Body of pancreas (tissue), 4 donors: ENCODE measurements around the gene TMEM255B. TPM values are rescaled to one million over a fixed set of nuclear protein-coding genes. Genes with fewer than 3 reads are reported as not detected.

Experiments used
- ATAC-seq: fragments of 150-250 bp; one replicate; pipeline ENCODE4 v1.9.1; 2016
- DNase-seq, 4 donors: peaks; one replicate each; pipeline ENCODE4 v3.0.0-alpha.2; 2019
- H3K27ac ChIP-seq, 4 donors: fragments of 200-600 bp; sonication (generic); 1 replicate in 3 of 4; 2 replicates in 1 of 4; pipeline versions ENCODE4 v1.5.1 to v1.6.1; 2016 to 2019; ENCODE audit warnings: mild to moderate bottlenecking in 1 of 4, mixed read lengths in 1 of 4, moderate library complexity in 1 of 4
- H3K27me3 ChIP-seq, 2 donors: fragments of 200-600 bp; sonication (generic); one replicate each; pipeline ENCODE4 v1.6.0; 2016; ENCODE audit warnings: mild to moderate bottlenecking in 1 of 2
- H3K36me3 ChIP-seq, 2 donors: fragments of 200-600 bp; sonication (generic); replicated peaks in 1 of 2; 2 replicates each; pipeline ENCODE4 v1.5.1; 2016; ENCODE audit warnings: low read depth in 2 of 2; ENCODE audit not compliant: insufficient read depth in 1 of 2
- H3K4me1 ChIP-seq: fragments of 200-600 bp; sonication (generic); one replicate; pipeline ENCODE4 v1.6.0; 2016
- H3K4me3 ChIP-seq, 2 donors: fragments of 200-600 bp; sonication (generic); 1 replicate in 1 of 2; 2 replicates in 1 of 2; pipeline ENCODE4 v1.5.1; 2016 to 2019
- H3K9me3 ChIP-seq, 3 donors: fragments of 200-600 bp; sonication (generic); 1 replicate in 2 of 3; 2 replicates in 1 of 3; pipeline ENCODE4 v1.5.1; 2016
- CTCF ChIP-seq, 7 experiments: fragments of 450-650 bp in 4 of 7; fragments of 200-600 bp in 3 of 7; sonication (generic) in 3 of 7; IDR thresholded peaks; one replicate each; pipeline ENCODE4 v1.5.1; 2016 to 2019; ENCODE audit warnings: antibody characterized with exemption in 7 of 7
- POLR2A ChIP-seq, 3 donors: fragments of 450-650 bp; IDR thresholded peaks; one replicate each; pipeline ENCODE4 v1.6.1; 2016; ENCODE audit warnings: antibody characterized with exemption in 3 of 3, mild to moderate bottlenecking in 2 of 3
- WGBS, 2 donors: methylation state at CpG; one replicate each; pipeline ENCODE4 v1.1.5; 2017; 5-methylcytosine and 5-hydroxymethylcytosine counted together
- intact Hi-C: fragments of 100-400 bp; cut with DNase I; formaldehyde crosslinking; loops from one replicate; pipeline ENCODE4 v1.15.1; 2023
- total RNA-seq, 2 donors: library from RNA; depleted of rRNA; stranded (reverse); fragments of >200 nt; gene quantifications; one replicate each; pipeline ENCODE4 v1.1.0, GENCODE V29; 2016

Gene TMEM255B
- total RNA-seq, 2 donors from 2014 or later, result 1.0 to 4.6 TPM

DNA sequence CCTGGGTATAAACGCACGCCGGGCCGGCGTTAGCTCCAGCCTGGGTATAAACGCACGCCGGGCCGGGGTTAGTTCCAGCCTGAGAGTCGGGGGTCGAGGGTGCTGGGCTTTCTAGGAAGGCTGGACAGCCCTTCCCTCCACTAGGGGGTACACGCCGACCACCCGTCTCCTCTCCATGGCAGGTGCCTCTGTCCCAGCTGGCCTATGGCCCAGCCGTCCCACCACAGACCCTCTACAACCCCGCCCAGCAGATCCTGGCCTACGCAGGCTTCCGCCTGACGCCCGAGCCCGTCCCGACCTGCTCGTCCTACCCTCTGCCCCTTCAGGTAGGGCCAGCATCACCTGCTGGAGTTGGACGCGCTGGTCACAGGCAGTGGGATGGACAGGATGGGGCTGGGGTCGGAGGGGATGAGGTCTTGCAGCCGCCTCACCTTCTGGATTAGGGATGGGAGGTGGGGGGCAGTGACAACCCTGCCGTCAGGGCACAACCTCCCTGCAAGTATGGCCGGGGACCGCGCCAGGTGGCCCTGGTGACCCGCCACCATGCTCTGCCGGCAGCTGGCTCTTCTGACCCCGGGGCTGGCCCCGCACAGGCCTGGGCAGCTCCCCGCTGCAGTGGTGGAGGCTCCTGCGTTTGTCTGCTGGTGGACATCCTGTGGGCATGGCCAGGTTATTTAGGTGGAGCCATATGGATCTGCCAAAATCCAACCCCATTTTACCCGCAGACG is 45.8 kb downstream of the TMEM255B start:
- no peak for ATAC-seq
- 74 to 84% methylated on average over 19 to 38 of the region's 39 CpGs for WGBS, 2 donors
- DNase-seq, result no peak
- Histone ChIP-seq H3K36me3 (no peaks in the 10 kb centered on the region), H3K27me3 (no peaks in the 10 kb centered on the region), H3K9me3 (no peaks in the 10 kb centered on the region), H3K4me1 (no peaks in the 10 kb centered on the region), H3K27ac (no peak overlapping the region), H3K4me3 (no peak overlapping the region)
- intact Hi-C loops, result loop anchor here (10.0 kb wide), 1 partner anchor 210 kb away; no protein-coding TSS in a partner anchor
- TF ChIP-seq CTCF (IDR thresholded peaks at IDR 0.05) (no peak), POLR2A (IDR thresholded peaks at IDR 0.05) (no peak)

DNA sequence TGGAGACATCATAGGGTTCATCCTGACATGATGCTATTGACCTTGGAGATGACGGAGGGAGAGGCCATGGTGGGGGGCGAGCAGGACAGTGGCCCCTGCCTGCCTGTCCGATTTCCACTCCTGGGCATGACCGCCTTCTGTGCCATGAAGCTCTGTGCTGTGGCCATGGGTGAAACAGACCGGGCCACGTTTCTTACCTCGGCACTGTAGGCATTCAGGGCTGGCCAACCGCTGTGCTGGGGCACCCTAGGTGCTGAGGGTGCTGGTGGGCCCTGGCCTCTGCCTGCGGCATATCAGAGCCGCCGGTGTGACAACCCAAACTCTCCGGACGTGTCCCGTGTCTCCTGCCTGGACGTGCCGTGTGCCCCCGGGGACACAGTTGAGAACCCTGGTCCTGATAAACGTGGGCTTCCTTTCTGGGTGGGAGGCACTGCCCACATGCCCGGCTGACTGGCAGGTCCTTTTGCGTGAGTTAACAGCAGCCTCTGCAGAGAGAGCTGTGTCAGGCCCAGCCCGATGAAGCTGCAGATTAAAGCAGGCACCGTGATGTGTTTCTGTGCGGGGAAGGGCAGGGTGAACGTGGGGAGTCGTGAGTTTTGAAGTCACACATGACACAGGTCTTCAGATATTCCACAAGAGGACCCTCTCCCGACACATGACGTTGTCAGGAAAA is 46.5 kb downstream of the TMEM255B start:
- Histone ChIP-seq H3K4me1 (no peaks in the 10 kb centered on the region), H3K36me3 (no peaks in the 10 kb centered on the region), H3K27me3 (no peaks in the 10 kb centered on the region), H3K4me3 (no peak overlapping the region), H3K27ac (no peak overlapping the region), H3K9me3 (no peaks in the 10 kb centered on the region)
- DNase-seq (no peak), ATAC-seq (no peak)
- intact Hi-C loops, result loop anchor here (10.0 kb wide), 1 partner anchor 209 kb away; no protein-coding TSS in a partner anchor
- 73 to 76% methylated on average over 19 to 24 of the region's 27 CpGs for WGBS, 2 donors
- TF ChIP-seq CTCF (IDR thresholded peaks at IDR 0.05) (no peak), POLR2A (IDR thresholded peaks at IDR 0.05) (no peak)

GRCh38 chr13:113806104-113806471 is 47.1 kb downstream of the TMEM255B start:
- H3K4me1 ChIP-seq, result no peaks in the 10 kb centered on the region
- no peaks in the 10 kb centered on the region for H3K27me3 ChIP-seq
- H3K9me3 ChIP-seq, result no peaks in the 10 kb centered on the region
- no peak for TF ChIP-seq POLR2A (IDR thresholded peaks at IDR 0.05)
- no peak for TF ChIP-seq CTCF (IDR thresholded peaks at IDR 0.05)
- ATAC-seq (no peak), DNase-seq (no peak)
- WGBS, 2 donors, result 73 to 74% methylated on average over 3 to 11 of the region's 11 CpGs
- no peak overlapping the region for H3K4me3 ChIP-seq
- H3K36me3 ChIP-seq, result no peaks in the 10 kb centered on the region
- intact Hi-C loops, result loop anchor here (10.0 kb wide), 1 partner anchor 209 kb away; no protein-coding TSS in a partner anchor
- no peak overlapping the region for H3K27ac ChIP-seq

- H3K9me3 ChIP-seq, result no peaks in the 10 kb centered on the region
- H3K4me3 ChIP-seq, result no peak overlapping the region
- no peak overlapping the region for H3K27ac ChIP-seq
- H3K36me3 ChIP-seq, result no peaks in the 10 kb centered on the region
- DNase-seq, result no peak
- 72 to 89% methylated on average over 3 to 12 of the region's 13 CpGs for WGBS, 2 donors
- ATAC-seq, result no peak
- intact Hi-C loops, result loop anchor here (10.0 kb wide), 1 partner anchor 208 kb away; no protein-coding TSS in a partner anchor
- no peak for TF ChIP-seq CTCF (IDR thresholded peaks at IDR 0.05)
- no peak for TF ChIP-seq POLR2A (IDR thresholded peaks at IDR 0.05)
- H3K4me1 ChIP-seq, result no peaks in the 10 kb centered on the region
- H3K27me3 ChIP-seq, result no peaks in the 10 kb centered on the region
These were observed 47.5 kb downstream of the TMEM255B start for GRCh38 chr13:113806526-113806925.
